MCF 10A (cell line): Measurements from ENCODE around the gene STKLD1. TPM values are rescaled to one million over a fixed set of nuclear protein-coding genes. Genes with fewer than 3 reads are reported as not detected.
"Not testable (repeated sequence)": the region's sequence is repeated elsewhere in the genome, so short reads cannot be mapped to it uniquely, and the experiment has no call there.

Experiments used
- BruUV-seq: library from RNA; stranded (reverse); fragments of 400-500 nt; replicated peaks from 2 replicates; lab custom pipeline; 2021; lab: Mats Ljungman, UMichigan
- CTCF ChIA-PET: fragments of 300-600 bp; sonication (Branson Sonifier 250); formaldehyde crosslinking; extraction: SDS; loops from one replicate; lab custom pipeline; 2021; ENCODE audit warnings: antibody characterized with exemption, inconsistent platforms; lab: Yijun Ruan, JAX
- POLR2A ChIA-PET: fragments of 300-600, 350-650 bp; sonication (Branson Sonifier 250); formaldehyde crosslinking; extraction: SDS; loops from one replicate; lab custom pipeline; 2020; ENCODE audit warnings: antibody characterized with exemption, inconsistent platforms; lab: Yijun Ruan, JAX
- DNase-seq: peaks from one replicate; pipeline ENCODE4 v3.0.0-alpha.2; 2018; ENCODE audit not compliant: unreplicated experiment
- H3K27ac Mint-ChIP-seq: one replicate; pipeline ENCODE4 v1.8.0; 2022; ENCODE audit warnings: mild to moderate bottlenecking, low read depth, mixed read lengths; ENCODE audit not compliant: unreplicated experiment
- H3K27me3 Mint-ChIP-seq: one replicate; pipeline ENCODE4 v1.8.0; 2022; ENCODE audit warnings: mixed read lengths; ENCODE audit not compliant: insufficient read depth, unreplicated experiment
- H3K36me3 Mint-ChIP-seq: one replicate; pipeline ENCODE4 v1.8.0; 2022; ENCODE audit warnings: mild to moderate bottlenecking, moderate library complexity, mixed read lengths; ENCODE audit not compliant: insufficient read depth, unreplicated experiment
- H3K4me1 Mint-ChIP-seq: one replicate; pipeline ENCODE4 v1.8.0; 2022; ENCODE audit warnings: mixed read lengths; ENCODE audit not compliant: insufficient read depth, unreplicated experiment
- H3K4me3 Mint-ChIP-seq: one replicate; pipeline ENCODE4 v1.8.0; 2022; ENCODE audit warnings: mild to moderate bottlenecking, moderate library complexity, mixed read lengths; ENCODE audit not compliant: unreplicated experiment
- H3K9me3 Mint-ChIP-seq: one replicate; pipeline ENCODE4 v1.8.0; 2022; ENCODE audit warnings: mixed read lengths; ENCODE audit not compliant: unreplicated experiment
- CTCF ChIP-seq: fragments of 200-600 bp; IDR thresholded peaks from one replicate; pipeline ENCODE4 v1.8.0; 2022; ENCODE audit warnings: antibody characterized with exemption, mild to moderate bottlenecking; ENCODE audit not compliant: unreplicated experiment
- intact Hi-C: fragments of 100-400 bp; cut with micrococcal nuclease; formaldehyde crosslinking; loops from 2 replicates; pipeline ENCODE4 v1.14.1; 2022
- total RNA-seq: library from RNA; stranded (reverse); gene quantifications from 2 replicates; pipeline ENCODE4 v1.2.3, GENCODE V29; 2022

Gene STKLD1
- total RNA-seq, 1 experiment from 2014 or later, result 1.3 TPM

GRCh38 chr9:133329306-133330156 is 46.6 kb upstream of the STKLD1 start:
- H3K36me3 Mint-ChIP-seq, result peaks cover 33% of the 10 kb centered on the region
- H3K27me3 Mint-ChIP-seq, H3K27ac Mint-ChIP-seq, H3K4me1 Mint-ChIP-seq, H3K4me3 Mint-ChIP-seq, H3K9me3 Mint-ChIP-seq, BruUV-seq: not testable (repeated sequence)
- POLR2A ChIA-PET, result interaction anchor here (0.6 to 1.7 kb wide), 5 partner anchors 14 to 145 kb away, joined by 3 to 6 read pairs (median 3); no protein-coding TSS in a partner anchor
- intact Hi-C loops, result loop anchor here (1.0 kb wide), 1 partner anchor 144 kb away; no protein-coding TSS in a partner anchor
- TF ChIP-seq CTCF, result peak; percentile 70
- CTCF ChIA-PET, result interaction anchor here (0.6 to 5.1 kb wide), 18 partner anchors 9 to 664 kb away, joined by 3 to 72 read pairs (median 4); no protein-coding TSS in a partner anchor
- peak; percentile 37 for DNase-seq

GRCh38 chr9:133331221-133331620 is 44.9 kb upstream of the STKLD1 start:
- Mint-ChIP-seq H3K9me3 (no peaks in the 10 kb centered on the region), H3K27ac (no peak overlapping the region), H3K27me3 (no peaks in the 10 kb centered on the region), H3K4me3 (no peak overlapping the region), H3K4me1 (peaks cover 11% of the 10 kb centered on the region), H3K36me3 (peaks cover 43% of the 10 kb centered on the region)
- TF ChIP-seq CTCF, result no peak
- POLR2A ChIA-PET, result no interaction called here
- no TSS peak for BruUV-seq
- no peak for DNase-seq
- intact Hi-C loops, result no loop called here
- CTCF ChIA-PET, result interaction anchor here (0.9 to 5.1 kb wide), 8 partner anchors 11 to 291 kb away, joined by 3 to 72 read pairs (median 8); no protein-coding TSS in a partner anchor

GRCh38 chr9:133331641-133332380 is 44.4 kb upstream of the STKLD1 start:
- no peak overlapping the region for H3K4me3 Mint-ChIP-seq
- H3K9me3 Mint-ChIP-seq, result no peaks in the 10 kb centered on the region
- CTCF ChIA-PET, result interaction anchor here (2.9 to 5.1 kb wide), 2 partner anchors 145 to 152 kb away, joined by 12 to 72 read pairs; no protein-coding TSS in a partner anchor
- no TSS peak for BruUV-seq
- POLR2A ChIA-PET, result no interaction called here
- intact Hi-C loops, result no loop called here
- H3K27me3 Mint-ChIP-seq, result no peaks in the 10 kb centered on the region
- no peak overlapping the region for H3K27ac Mint-ChIP-seq
- no peak for TF ChIP-seq CTCF
- peaks cover 45% of the 10 kb centered on the region for H3K36me3 Mint-ChIP-seq
- H3K4me1 Mint-ChIP-seq, result peaks cover 11% of the 10 kb centered on the region
- no peak for DNase-seq

GRCh38 chr9:133332381-133332730 is 43.8 kb upstream of the STKLD1 start:
- ChIA-PET CTCF (interaction anchor here (2.9 to 5.1 kb wide), 2 partner anchors 146 to 152 kb away, joined by 12 to 72 read pairs; no protein-coding TSS in a partner anchor), POLR2A (interaction anchor here (0.8 kb wide), 1 partner anchor 86 kb away, joined by 3 read pairs; the partner anchor contains the start of gene REXO4)
- BruUV-seq, result no TSS peak
- Mint-ChIP-seq H3K27me3 (no peaks in the 10 kb centered on the region), H3K27ac (no peak overlapping the region), H3K9me3 (no peaks in the 10 kb centered on the region), H3K36me3 (peaks cover 45% of the 10 kb centered on the region), H3K4me1 (peaks cover 11% of the 10 kb centered on the region), H3K4me3 (no peak overlapping the region)
- TF ChIP-seq CTCF, result no peak
- intact Hi-C loops, result no loop called here
- DNase-seq, result no peak
